Astrocyte (in vitro differentiated cells and primary cell): ENCODE measurements around the gene CKAP5. TPM values are rescaled to one million over a fixed set of nuclear protein-coding genes. Genes with fewer than 3 reads are reported as not detected.

Experiments
- DNase-seq: peaks from one replicate; pipeline ENCODE4 v3.0.0-alpha.2; 2010; ENCODE audit warnings: low read depth
- FAIRE-seq: peaks from 2 replicates; lab custom pipeline; 2011; peaks lifted over from hg19 to GRCh38; lab: Jason Lieb, UNC
- H2AFZ ChIP-seq: 2 replicates; pipeline ENCODE4 v1.6.0; 2012; ENCODE audit warnings: low read depth, low read length, inconsistent platforms
- H3K27ac ChIP-seq: 2 replicates; pipeline ENCODE4 v1.5.1; 2011; ENCODE audit warnings: low read depth, low read length, inconsistent platforms
- H3K27me3 ChIP-seq: 2 replicates; pipeline ENCODE4 v1.6.0; 2011; ENCODE audit warnings: low read length, inconsistent platforms; ENCODE audit not compliant: insufficient read depth
- H3K36me3 ChIP-seq: 2 replicates; pipeline ENCODE4 v1.5.1; 2011; ENCODE audit warnings: low read length, inconsistent platforms; ENCODE audit not compliant: insufficient read depth
- H3K4me1 ChIP-seq: 2 replicates; pipeline ENCODE4 v1.5.1; 2011; ENCODE audit warnings: low read length, inconsistent platforms; ENCODE audit not compliant: insufficient read depth
- H3K4me2 ChIP-seq: 2 replicates; pipeline ENCODE4 v1.6.0; 2012; ENCODE audit warnings: low read length, inconsistent platforms
- H3K4me3 ChIP-seq: 2 replicates; pipeline ENCODE4 v1.5.1; 2011; ENCODE audit warnings: low read depth, mild to moderate bottlenecking, low read length, inconsistent platforms; ENCODE audit not compliant: insufficient read depth
- H3K79me2 ChIP-seq: 2 replicates; pipeline ENCODE4 v1.6.0; 2012; ENCODE audit warnings: mild to moderate bottlenecking, low read length, inconsistent platforms; ENCODE audit not compliant: insufficient read depth
- H3K9ac ChIP-seq: 2 replicates; pipeline ENCODE4 v1.6.0; 2012; ENCODE audit warnings: mild to moderate bottlenecking, low read length, inconsistent platforms
- H3K9me3 ChIP-seq: 2 replicates; pipeline ENCODE4 v1.5.1; 2012; ENCODE audit warnings: low read depth, mild to moderate bottlenecking, low read length, inconsistent platforms; ENCODE audit not compliant: insufficient read depth
- H4K20me1 ChIP-seq: 2 replicates; pipeline ENCODE4 v1.6.0; 2012; ENCODE audit warnings: low read length, inconsistent platforms; ENCODE audit not compliant: insufficient read depth
- H3K27ac Mint-ChIP-seq: one replicate; pipeline ENCODE4 v1.8.0; 2021; ENCODE audit warnings: mild to moderate bottlenecking, mixed read lengths; ENCODE audit not compliant: unreplicated experiment
- H3K27me3 Mint-ChIP-seq: one replicate; pipeline ENCODE4 v1.8.0; 2021; ENCODE audit warnings: low read depth, mixed read lengths; ENCODE audit not compliant: unreplicated experiment
- H3K36me3 Mint-ChIP-seq: one replicate; pipeline ENCODE4 v1.8.0; 2021; ENCODE audit warnings: low read depth, mixed read lengths; ENCODE audit not compliant: unreplicated experiment
- H3K4me1 Mint-ChIP-seq: one replicate; pipeline ENCODE4 v1.8.0; 2021; ENCODE audit warnings: low read depth, mixed read lengths; ENCODE audit not compliant: unreplicated experiment
- H3K4me3 Mint-ChIP-seq: one replicate; pipeline ENCODE4 v1.8.0; 2021; ENCODE audit warnings: mild to moderate bottlenecking, moderate library complexity, mixed read lengths; ENCODE audit not compliant: unreplicated experiment
- H3K9me3 Mint-ChIP-seq: one replicate; pipeline ENCODE4 v1.8.0; 2021; ENCODE audit warnings: mild to moderate bottlenecking, mixed read lengths; ENCODE audit not compliant: unreplicated experiment
- CTCF ChIP-seq: IDR thresholded peaks from 2 replicates; pipeline ENCODE4 v1.5.1; 2011; ENCODE audit warnings: low read depth, mild to moderate bottlenecking, inconsistent platforms, low read length, moderate library complexity; ENCODE audit not compliant: insufficient read depth
- EZH2 ChIP-seq: IDR thresholded peaks from 2 replicates; pipeline ENCODE4 v1.6.1; 2012; ENCODE audit warnings: mild to moderate bottlenecking, low read length, inconsistent platforms; ENCODE audit not compliant: insufficient read depth
- total RNA-seq: library from RNA; stranded (reverse); gene quantifications from 2 replicates; pipeline ENCODE4 v1.2.1, GENCODE V29; 2021

Gene CKAP5
- total RNA-seq, 1 donor from 2014 or later: 99.9 TPM

DNA sequence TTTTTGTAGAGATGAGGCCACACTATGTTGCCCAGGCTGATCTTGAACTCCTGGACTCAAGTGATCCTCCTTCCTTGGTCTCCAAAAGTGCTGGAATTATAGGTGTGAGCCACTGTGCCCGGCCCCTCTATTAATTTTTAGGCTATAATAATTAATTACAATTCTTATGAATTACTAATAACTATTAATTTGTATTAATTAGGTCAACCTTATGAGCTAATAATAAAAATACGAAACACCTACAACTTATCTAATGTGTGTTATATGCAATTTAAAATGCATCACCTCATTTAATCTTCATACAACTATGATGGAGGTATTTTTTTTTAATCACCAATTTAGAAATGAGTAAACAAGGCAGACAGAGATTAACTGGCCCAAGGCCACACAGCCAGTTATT, 46.0 kb upstream of the CKAP5 start:
- H3K27ac ChIP-seq: no peak overlapping the region

DNA sequence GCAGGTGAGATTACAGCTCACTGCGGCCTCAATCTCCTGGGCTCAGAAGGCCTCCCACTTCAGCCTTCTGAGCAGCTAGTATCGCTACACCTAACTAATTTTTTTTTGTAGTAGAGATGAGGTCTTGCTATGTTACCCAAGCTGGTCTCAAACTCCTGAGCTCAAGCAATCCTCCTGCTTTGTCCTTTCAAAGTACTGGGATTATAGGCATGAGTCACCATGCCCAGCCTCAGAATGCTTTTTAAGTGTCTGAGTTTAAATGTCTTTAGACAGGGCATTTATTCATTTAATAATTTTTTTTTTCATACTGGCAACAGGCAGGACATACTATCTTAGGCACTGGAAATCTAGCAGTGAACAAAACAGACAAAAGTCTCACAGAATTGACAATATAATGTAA, 44.6 kb upstream of the CKAP5 start:
- no peak overlapping the region for H3K27ac ChIP-seq
- H3K4me3 ChIP-seq: no peak overlapping the region
- H3K79me2 ChIP-seq: no peaks in the 10 kb centered on the region
- H3K9ac ChIP-seq: no peak overlapping the region
- Mint-ChIP-seq H3K9me3 (peaks cover 2% of the 10 kb centered on the region), H3K27ac (no peak overlapping the region), H3K27me3 (no peaks in the 10 kb centered on the region), H3K4me3 (no peak overlapping the region), H3K36me3 (peaks cover 14% of the 10 kb centered on the region), H3K4me1 (no peaks in the 10 kb centered on the region)
- no peaks in the 10 kb centered on the region for H3K27me3 ChIP-seq
- H3K4me2 ChIP-seq: no peak overlapping the region
- FAIRE-seq (no peak), DNase-seq (no peak)
- H3K4me1 ChIP-seq: peaks cover under 1% of the 10 kb centered on the region
- H2AFZ ChIP-seq: no peak overlapping the region
- H3K9me3 ChIP-seq: no peaks in the 10 kb centered on the region
- TF ChIP-seq EZH2: no peak
- peaks cover 6% of the 10 kb centered on the region for H3K36me3 ChIP-seq
- no peaks in the 10 kb centered on the region for H4K20me1 ChIP-seq

More for the DNA sequence above, 46.0 kb upstream of the CKAP5 start:
- Histone ChIP-seq H3K36me3 (peaks cover 4% of the 10 kb centered on the region), H3K79me2 (no peaks in the 10 kb centered on the region), H4K20me1 (no peaks in the 10 kb centered on the region), H3K4me1 (peaks cover 3% of the 10 kb centered on the region), H3K4me2 (no peak overlapping the region), H2AFZ (no peak overlapping the region), H3K9ac (no peak overlapping the region), H3K27me3 (no peaks in the 10 kb centered on the region), H3K4me3 (no peak overlapping the region), H3K9me3 (no peaks in the 10 kb centered on the region)
- H3K27ac Mint-ChIP-seq: no peak overlapping the region
- FAIRE-seq (no peak), DNase-seq (no peak)
- no peak for TF ChIP-seq EZH2
- no peak for TF ChIP-seq CTCF
- H3K4me1 Mint-ChIP-seq: peaks cover 3% of the 10 kb centered on the region
- H3K4me3 Mint-ChIP-seq: no peak overlapping the region
- no peaks in the 10 kb centered on the region for H3K27me3 Mint-ChIP-seq
- H3K36me3 Mint-ChIP-seq: peaks cover 4% of the 10 kb centered on the region
- no peaks in the 10 kb centered on the region for H3K9me3 Mint-ChIP-seq

- H3K27ac Mint-ChIP-seq: no peak overlapping the region
- no peak for FAIRE-seq
- peak; percentile 26 for DNase-seq
- H3K36me3 Mint-ChIP-seq: peaks cover 12% of the 10 kb centered on the region
- Histone ChIP-seq H3K4me3 (no peak overlapping the region), H3K9ac (no peak overlapping the region), H3K79me2 (no peaks in the 10 kb centered on the region), H2AFZ (no peak overlapping the region), H4K20me1 (no peaks in the 10 kb centered on the region), H3K4me2 (no peak overlapping the region), H3K9me3 (no peaks in the 10 kb centered on the region), H3K36me3 (peaks cover 6% of the 10 kb centered on the region), H3K27me3 (no peaks in the 10 kb centered on the region), H3K4me1 (no peaks in the 10 kb centered on the region), H3K27ac (no peak overlapping the region)
- H3K9me3 Mint-ChIP-seq: peaks cover 2% of the 10 kb centered on the region
- H3K27me3 Mint-ChIP-seq: no peaks in the 10 kb centered on the region
- TF ChIP-seq EZH2 (no peak), CTCF (peak; percentile 97)
- H3K4me3 Mint-ChIP-seq: no peak overlapping the region
- no peaks in the 10 kb centered on the region for H3K4me1 Mint-ChIP-seq
These were observed 43.8 kb upstream of the CKAP5 start for GRCh38 chr11:46889689-46890475.
